DOHH2 (cell line): ENCODE data around the gene PLCG2.

Experiments used
- H3F3A ChIP-seq: fragments of 200-600 bp; sonication (generic), shearing (Covaris generic); 2 replicates; pipeline ENCODE4 v1.6.0; 2016; ENCODE audit warnings: antibody characterized with exemption, mild to moderate bottlenecking; ENCODE audit not compliant: control insufficient read depth, insufficient read depth
- H3K27ac ChIP-seq: fragments of 200-600 bp; sonication (generic); 2 replicates; pipeline ENCODE4 v1.5.1; 2014; ENCODE audit warnings: low read depth, mild to moderate bottlenecking, low read length, moderate library complexity
- H3K27me3 ChIP-seq: fragments of 200-600 bp; sonication (generic); 2 replicates; pipeline ENCODE4 v1.6.1; 2014; ENCODE audit warnings: mild to moderate bottlenecking, low read length, mixed read lengths; ENCODE audit not compliant: control insufficient read depth
- H3K36me3 ChIP-seq: fragments of 200-600 bp; sonication (generic); 2 replicates; pipeline ENCODE4 v1.6.1; 2014; ENCODE audit warnings: mild to moderate bottlenecking, low read length, moderate library complexity, mixed read lengths; ENCODE audit not compliant: control insufficient read depth
- H3K4me1 ChIP-seq: fragments of 200-600 bp; sonication (generic); 2 replicates; pipeline ENCODE4 v1.6.1; 2014; ENCODE audit warnings: mild to moderate bottlenecking, low read length, mixed read lengths; ENCODE audit not compliant: control insufficient read depth
- H3K4me2 ChIP-seq: fragments of 200-600 bp; sonication (generic); 2 replicates; pipeline ENCODE4 v1.6.0; 2014; ENCODE audit warnings: mild to moderate bottlenecking, low read length, moderate library complexity
- H3K4me3 ChIP-seq: fragments of 200-600 bp; sonication (generic); 2 replicates; pipeline ENCODE4 v1.5.1; 2014; ENCODE audit warnings: mild to moderate bottlenecking, low read length, mixed read lengths
- H3K79me2 ChIP-seq: fragments of 200-600 bp; sonication (generic); 2 replicates; pipeline ENCODE4 v1.6.1; 2014; ENCODE audit warnings: mild to moderate bottlenecking, low read length, mixed read lengths; ENCODE audit not compliant: control insufficient read depth
- H3K9me2 ChIP-seq: fragments of 200-600 bp; sonication (generic); replicated peaks from 2 replicates; pipeline ENCODE4 v1.6.1; 2014; ENCODE audit warnings: mild to moderate bottlenecking, low read length, mixed read lengths; ENCODE audit not compliant: control insufficient read depth
- H3K9me3 ChIP-seq: fragments of 200-600 bp; sonication (generic); 2 replicates; pipeline ENCODE4 v1.6.1; 2014; ENCODE audit warnings: antibody characterized with exemption, low read length, mixed read lengths; ENCODE audit not compliant: control insufficient read depth, insufficient read depth
- H4K20me1 ChIP-seq: fragments of 200-600 bp; sonication (generic); 2 replicates; pipeline ENCODE4 v1.6.0; 2014; ENCODE audit warnings: low read depth, mild to moderate bottlenecking, antibody characterized with exemption, low read length, moderate library complexity; ENCODE audit not compliant: control insufficient read depth, insufficient read depth
- EZH2phosphoT487 ChIP-seq: fragments of 200-600 bp; sonication (generic); IDR thresholded peaks from 2 replicates; pipeline ENCODE4 v1.6.1; 2017; ENCODE audit warnings: borderline replicate concordance, mild to moderate bottlenecking, antibody characterized with exemption, low read length, moderate library complexity, mixed read lengths
- TF ChIP-seq, protein P1 (sequence below): fragments of 200-600 bp; sonication (generic); IDR thresholded peaks from one replicate; pipeline ENCODE4 v1.5.1; 2014; ENCODE audit warnings: antibody characterized with exemption, mild to moderate bottlenecking, low read depth, low read length; ENCODE audit not compliant: poor library complexity, severe bottlenecking

The PLCG2 gene

DNA sequence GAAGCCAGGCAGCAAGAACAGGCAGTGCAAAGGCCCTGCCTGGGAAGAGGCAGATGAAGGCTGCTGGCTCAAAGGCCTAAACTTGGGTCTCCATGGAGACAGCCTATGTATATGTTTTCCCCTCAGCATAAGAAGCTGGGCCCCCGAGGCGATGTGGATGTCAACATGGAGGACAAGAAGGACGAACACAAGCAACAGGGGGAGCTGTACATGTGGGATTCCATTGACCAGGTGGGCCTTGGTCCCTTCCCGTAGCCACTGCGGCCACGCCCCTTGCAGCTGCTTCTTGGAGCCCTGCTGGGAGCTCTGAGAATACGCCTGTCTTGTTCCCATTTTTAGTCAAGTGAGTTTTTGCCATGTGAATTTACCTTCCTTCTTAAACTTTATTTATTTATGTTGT lies 126.2 kb downstream of the PLCG2 start:
- TF ChIP-seq, protein P1, sequence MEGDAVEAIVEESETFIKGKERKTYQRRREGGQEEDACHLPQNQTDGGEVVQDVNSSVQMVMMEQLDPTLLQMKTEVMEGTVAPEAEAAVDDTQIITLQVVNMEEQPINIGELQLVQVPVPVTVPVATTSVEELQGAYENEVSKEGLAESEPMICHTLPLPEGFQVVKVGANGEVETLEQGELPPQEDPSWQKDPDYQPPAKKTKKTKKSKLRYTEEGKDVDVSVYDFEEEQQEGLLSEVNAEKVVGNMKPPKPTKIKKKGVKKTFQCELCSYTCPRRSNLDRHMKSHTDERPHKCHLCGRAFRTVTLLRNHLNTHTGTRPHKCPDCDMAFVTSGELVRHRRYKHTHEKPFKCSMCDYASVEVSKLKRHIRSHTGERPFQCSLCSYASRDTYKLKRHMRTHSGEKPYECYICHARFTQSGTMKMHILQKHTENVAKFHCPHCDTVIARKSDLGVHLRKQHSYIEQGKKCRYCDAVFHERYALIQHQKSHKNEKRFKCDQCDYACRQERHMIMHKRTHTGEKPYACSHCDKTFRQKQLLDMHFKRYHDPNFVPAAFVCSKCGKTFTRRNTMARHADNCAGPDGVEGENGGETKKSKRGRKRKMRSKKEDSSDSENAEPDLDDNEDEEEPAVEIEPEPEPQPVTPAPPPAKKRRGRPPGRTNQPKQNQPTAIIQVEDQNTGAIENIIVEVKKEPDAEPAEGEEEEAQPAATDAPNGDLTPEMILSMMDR = no peak
- TF ChIP-seq EZH2phosphoT487 = no peak

DNA sequence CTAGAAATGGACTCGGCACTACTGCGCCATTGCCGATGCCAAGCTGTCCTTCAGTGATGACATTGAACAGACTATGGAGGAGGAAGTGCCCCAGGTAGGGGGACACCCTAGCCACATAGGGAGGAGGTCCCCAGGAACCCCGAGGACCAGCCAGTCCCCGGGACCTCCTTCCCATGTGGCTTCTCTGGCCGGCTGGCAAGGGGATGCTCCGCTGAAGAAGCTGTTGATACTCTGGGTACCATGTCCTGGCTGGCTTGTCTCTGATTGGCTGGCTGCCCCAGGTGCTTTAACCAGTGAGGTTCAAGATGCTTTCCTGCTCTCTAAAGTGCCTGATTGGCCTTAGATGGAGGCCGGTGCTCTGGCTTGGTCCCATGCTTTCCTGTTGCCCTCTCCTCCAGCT lies 128.6 kb downstream of the PLCG2 start:
- H3F3A ChIP-seq = no peaks in the 10 kb centered on the region
- no peaks in the 10 kb centered on the region; the same call in 1 of the 2 replicates for H3K79me2 ChIP-seq
- TF ChIP-seq, protein P1 = no peak
- TF ChIP-seq EZH2phosphoT487 = no peak
- no peaks in the 10 kb centered on the region for H3K9me3 ChIP-seq
- H3K27me3 ChIP-seq = no peaks in the 10 kb centered on the region
- no peak overlapping the region for H3K4me2 ChIP-seq
- H3K4me1 ChIP-seq = no peaks in the 10 kb centered on the region
- H3K36me3 ChIP-seq = peaks cover 84% of the 10 kb centered on the region
- H3K4me3 ChIP-seq = no peak overlapping the region
- H3K9me2 ChIP-seq = no peaks in the 10 kb centered on the region
- H3K27ac ChIP-seq = no peak overlapping the region
- no peaks in the 10 kb centered on the region for H4K20me1 ChIP-seq

More for the DNA sequence above, 126.2 kb downstream of the PLCG2 start:
- Histone ChIP-seq H3F3A (0 out of 2 replicates have a peak, but pooled peaks cover 4% of the 10 kb centered on the region), H4K20me1 (no peaks in the 10 kb centered on the region), H3K79me2 (peaks cover 2% of the 10 kb centered on the region), H3K4me2 (no peak overlapping the region), H3K9me3 (no peaks in the 10 kb centered on the region), H3K4me1 (no peaks in the 10 kb centered on the region), H3K27me3 (no peaks in the 10 kb centered on the region), H3K27ac (no peak overlapping the region), H3K4me3 (no peak overlapping the region), H3K9me2 (no peaks in the 10 kb centered on the region), H3K36me3 (peaks cover 90% of the 10 kb centered on the region)

DNA sequence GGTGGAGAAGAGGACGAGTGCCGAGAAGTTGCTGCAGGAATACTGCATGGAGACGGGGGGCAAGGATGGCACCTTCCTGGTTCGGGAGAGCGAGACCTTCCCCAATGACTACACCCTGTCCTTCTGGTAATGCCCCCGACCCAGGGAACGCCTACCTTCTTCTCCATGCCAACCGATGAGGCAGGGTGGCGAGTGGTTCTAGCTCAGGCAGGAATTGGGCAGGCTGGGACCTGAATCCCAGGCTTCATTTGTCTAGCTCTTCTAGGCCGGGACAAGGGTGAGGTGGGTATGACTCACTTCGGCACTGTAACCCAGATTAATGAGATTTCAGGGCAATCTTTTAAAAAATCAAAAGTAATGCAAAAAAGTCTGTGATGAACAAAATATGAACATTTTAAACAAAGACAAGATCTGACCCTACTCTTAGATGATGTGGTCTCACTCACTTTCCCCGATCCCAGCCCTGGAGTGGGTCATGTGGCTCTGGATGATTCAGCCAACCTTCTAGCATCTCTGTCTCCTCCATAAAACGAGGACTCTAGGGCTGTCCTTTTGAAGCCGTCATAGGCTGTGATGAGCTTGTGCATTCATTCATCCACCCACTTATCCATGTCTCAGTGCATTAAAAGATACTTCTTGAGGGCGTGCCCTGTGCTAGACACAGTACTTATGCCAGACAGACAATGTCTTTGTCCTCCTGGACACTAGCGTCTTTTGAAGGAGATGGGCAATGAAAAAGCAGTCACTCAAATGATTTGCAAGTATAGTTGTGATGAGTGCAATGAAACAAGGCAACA lies 129.6 kb downstream of the PLCG2 start:
- no peaks in the 10 kb centered on the region for H3F3A ChIP-seq
- H3K79me2 ChIP-seq = no peaks in the 10 kb centered on the region; the same call in 1 of the 2 replicates
- H3K9me3 ChIP-seq = no peaks in the 10 kb centered on the region
- H3K27ac ChIP-seq = no peak overlapping the region
- H3K4me3 ChIP-seq = no peak overlapping the region
- H3K4me1 ChIP-seq = peaks cover 3% of the 10 kb centered on the region; the same call in 1 of the 2 replicates
- TF ChIP-seq EZH2phosphoT487 = no peak
- TF ChIP-seq, protein P1 = no peak
- H3K36me3 ChIP-seq = peaks cover 84% of the 10 kb centered on the region
- H3K9me2 ChIP-seq = no peaks in the 10 kb centered on the region
- H4K20me1 ChIP-seq = no peaks in the 10 kb centered on the region
- H3K27me3 ChIP-seq = no peaks in the 10 kb centered on the region
- no peak overlapping the region for H3K4me2 ChIP-seq
